ENCODE results near the gene FAH. TPM values are rescaled to one million over a fixed set of nuclear protein-coding genes. Genes with fewer than 3 reads are reported as not detected.
"Not testable (repeated sequence)": the region's sequence is repeated elsewhere in the genome, so short reads cannot be mapped to it uniquely, and the experiment has no call there.

The FAH gene
- total and polyA plus RNA-seq, 2 donors (not counting 1 experiment from before 2014, with no cell fraction given) = 1.1 to 5.1 TPM

DNA sequence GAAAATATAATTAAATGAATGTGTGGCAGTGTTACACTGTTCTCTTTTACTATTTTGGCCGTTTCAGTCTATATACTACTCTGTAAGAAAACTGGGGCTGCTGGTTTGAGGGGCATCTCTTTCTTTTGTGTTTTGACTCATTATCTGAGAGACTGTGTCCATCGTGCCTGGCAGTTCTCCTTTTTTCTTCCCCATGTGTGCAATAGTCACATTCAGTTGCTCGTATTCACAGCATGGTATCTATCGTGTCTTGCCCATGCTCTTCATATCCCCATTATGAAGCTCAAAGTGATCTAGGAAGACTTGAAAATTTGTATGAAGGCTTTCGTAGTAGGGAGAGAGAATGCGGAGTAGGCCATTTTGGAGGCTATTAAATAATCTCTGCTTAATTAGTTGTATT lies 29.8 kb upstream of the FAH start:
- ChIA-PET POLR2A (no interaction called here), CTCF (interaction anchor here (1.3 kb wide), 1 partner anchor 272 kb away, joined by 6 read pairs; no protein-coding TSS in a partner anchor)
- ATAC-seq (ENCODE audit: low read depth) (no peak), DNase-seq (no peak)
- Mint-ChIP-seq H3K27ac (no peak overlapping the region), H3K9me3 (ENCODE audit: insufficient read depth) (no peaks in the 10 kb centered on the region), H3K27me3 (no peaks in the 10 kb centered on the region), H3K4me3 (no peak overlapping the region), H3K4me1 (peaks cover 10% of the 10 kb centered on the region)
- Histone ChIP-seq H3K79me2 (ENCODE audit: control insufficient read depth, insufficient read depth, low read length) (peaks cover 11% of the 10 kb centered on the region), H4K20me1 (ENCODE audit: control insufficient read depth, insufficient read depth, low read length, poor library complexity, severe bottlenecking) (peaks cover 37% of the 10 kb centered on the region), H3K27ac (ENCODE audit: low read length in 2 of 2) (no peak overlapping the region), H3K4me1 (ENCODE audit: control insufficient read depth in 2 of 2, insufficient read depth in 2 of 2, low read length in 2 of 2) (no peaks in the 10 kb centered on the region), H3K4me3 (ENCODE audit: control extremely low read depth in 1 of 5, extremely low read depth in 1 of 5, insufficient read depth in 1 of 5, low read depth in 2 of 5, low read length in 4 of 5) (no peak overlapping the region), H2AFZ (ENCODE audit: insufficient read depth, low read depth, low read length, poor library complexity, severe bottlenecking) (no peak overlapping the region), H3K9ac (ENCODE audit: low read length) (no peak overlapping the region), H3K9me3 (ENCODE audit: control extremely low read depth in 1 of 3, control insufficient read depth in 2 of 3, insufficient read depth in 1 of 3, low read length in 2 of 3) (no peaks in the 10 kb centered on the region), H3K27me3 (replicated peaks in 1 of 4; ENCODE audit: control extremely low read depth in 1 of 4, control insufficient read depth in 3 of 4, insufficient read depth in 4 of 4, low read length in 3 of 4) (no peaks in the 10 kb centered on the region), H3K36me3 (replicated peaks in 1 of 2; ENCODE audit: control extremely low read depth in 1 of 2, control insufficient read depth in 1 of 2, extremely low read depth in 1 of 2, insufficient read depth in 2 of 2, low read length in 1 of 2) (peaks cover 13 to 48% of the 10 kb centered on the region in 2 experiments), H3K4me2 (replicated peaks; ENCODE audit: low read depth, low read length, poor library complexity, severe bottlenecking) (no peak overlapping the region)
- no peak for TF ChIP-seq EZH2 (IDR thresholded peaks at IDR 0.05; ENCODE audit: borderline replicate concordance, insufficient read depth, low read depth, low read length, poor library complexity, severe bottlenecking)
- TF ChIP-seq, protein P1, sequence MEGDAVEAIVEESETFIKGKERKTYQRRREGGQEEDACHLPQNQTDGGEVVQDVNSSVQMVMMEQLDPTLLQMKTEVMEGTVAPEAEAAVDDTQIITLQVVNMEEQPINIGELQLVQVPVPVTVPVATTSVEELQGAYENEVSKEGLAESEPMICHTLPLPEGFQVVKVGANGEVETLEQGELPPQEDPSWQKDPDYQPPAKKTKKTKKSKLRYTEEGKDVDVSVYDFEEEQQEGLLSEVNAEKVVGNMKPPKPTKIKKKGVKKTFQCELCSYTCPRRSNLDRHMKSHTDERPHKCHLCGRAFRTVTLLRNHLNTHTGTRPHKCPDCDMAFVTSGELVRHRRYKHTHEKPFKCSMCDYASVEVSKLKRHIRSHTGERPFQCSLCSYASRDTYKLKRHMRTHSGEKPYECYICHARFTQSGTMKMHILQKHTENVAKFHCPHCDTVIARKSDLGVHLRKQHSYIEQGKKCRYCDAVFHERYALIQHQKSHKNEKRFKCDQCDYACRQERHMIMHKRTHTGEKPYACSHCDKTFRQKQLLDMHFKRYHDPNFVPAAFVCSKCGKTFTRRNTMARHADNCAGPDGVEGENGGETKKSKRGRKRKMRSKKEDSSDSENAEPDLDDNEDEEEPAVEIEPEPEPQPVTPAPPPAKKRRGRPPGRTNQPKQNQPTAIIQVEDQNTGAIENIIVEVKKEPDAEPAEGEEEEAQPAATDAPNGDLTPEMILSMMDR (IDR thresholded peaks at IDR 0.05) = no peak
- 86% methylated on average over 2 of the region's 6 CpGs for WGBS (ENCODE audit: insufficient coverage)
- intact Hi-C loops (cut with micrococcal nuclease) = no loop called here

DNA sequence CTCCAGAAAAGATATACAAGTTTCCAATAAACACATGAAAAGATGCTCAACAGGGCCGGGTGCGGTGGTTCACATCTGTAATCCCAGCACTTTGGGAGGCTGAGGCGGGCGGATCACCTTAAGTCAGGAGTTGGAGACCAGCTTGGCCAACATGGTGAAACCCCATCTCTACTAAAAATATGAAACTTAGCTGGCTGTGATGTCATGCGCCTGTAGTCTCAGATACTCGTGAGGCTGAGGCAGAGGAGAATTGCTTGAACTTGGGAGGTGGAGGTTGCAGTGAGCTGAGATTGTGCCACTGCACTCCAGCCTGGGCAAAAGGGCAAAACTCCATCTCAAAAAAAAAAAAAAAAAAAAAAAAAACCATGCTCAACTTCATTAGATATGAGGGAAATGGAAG lies 25.5 kb upstream of the FAH start:
- WGBS (ENCODE audit: insufficient coverage) = 100% methylated on average over 2 of the region's 6 CpGs
- H3K79me2 ChIP-seq (ENCODE audit: control insufficient read depth, insufficient read depth, low read length); H3K27me3 Mint-ChIP-seq; H4K20me1 ChIP-seq (ENCODE audit: control insufficient read depth, insufficient read depth, low read length, poor library complexity, severe bottlenecking); H3K9ac ChIP-seq (ENCODE audit: low read length); H3K9me3 Mint-ChIP-seq (ENCODE audit: insufficient read depth); POLR2A ChIA-PET; H3K4me1 ChIP-seq (ENCODE audit: control insufficient read depth in 2 of 2, insufficient read depth in 2 of 2, low read length in 2 of 2); H3K27ac ChIP-seq (ENCODE audit: low read length in 2 of 2); H3K4me2 ChIP-seq (replicated peaks; ENCODE audit: low read depth, low read length, poor library complexity, severe bottlenecking); H3K27ac Mint-ChIP-seq; DNase-seq; H3K9me3 ChIP-seq (ENCODE audit: control extremely low read depth in 1 of 3, control insufficient read depth in 2 of 3, insufficient read depth in 1 of 3, low read length in 2 of 3); H2AFZ ChIP-seq (ENCODE audit: insufficient read depth, low read depth, low read length, poor library complexity, severe bottlenecking); intact Hi-C loops (cut with micrococcal nuclease); CTCF ChIA-PET; H3K4me1 Mint-ChIP-seq; ATAC-seq (ENCODE audit: low read depth); H3K4me3 ChIP-seq (ENCODE audit: control extremely low read depth in 1 of 5, extremely low read depth in 1 of 5, insufficient read depth in 1 of 5, low read depth in 2 of 5, low read length in 4 of 5); H3K4me3 Mint-ChIP-seq; H3K27me3 ChIP-seq (replicated peaks in 1 of 4; ENCODE audit: control extremely low read depth in 1 of 4, control insufficient read depth in 3 of 4, insufficient read depth in 4 of 4, low read length in 3 of 4): not testable (repeated sequence)
- H3K36me3 ChIP-seq (replicated peaks in 1 of 2; ENCODE audit: control extremely low read depth in 1 of 2, control insufficient read depth in 1 of 2, extremely low read depth in 1 of 2, insufficient read depth in 2 of 2, low read length in 1 of 2) = peaks cover 7 to 56% of the 10 kb centered on the region in 2 experiments
